ENCODE data around the gene PSMD1. TPM values are rescaled to one million over a fixed set of nuclear protein-coding genes. Genes with fewer than 3 reads are reported as not detected.

Gene PSMD1
- polyA plus RNA-seq, 1 donor from 2014 or later = 83.8 TPM

GRCh38 chr2:231160701-231161100 lies 104.0 kb downstream of the PSMD1 start:
- Histone ChIP-seq H3K4me3 (ENCODE audit: low read length) (no peak overlapping the region), H2AFZ (ENCODE audit: low read depth, low read length) (no peak overlapping the region), H4K20me1 (ENCODE audit: insufficient read depth) (no peaks in the 10 kb centered on the region), H3K9ac (ENCODE audit: low read length) (no peak overlapping the region), H3F3A (ENCODE audit: insufficient read depth, low read length, poor library complexity, severe bottlenecking) (no peaks in the 10 kb centered on the region), H3K9me3 (ENCODE audit: low read length) (no peaks in the 10 kb centered on the region), H3K27ac (ENCODE audit: low read length) (no peak overlapping the region), H3K27me3 (ENCODE audit: insufficient read depth, low read depth, low read length) (no peaks in the 10 kb centered on the region), H3K36me3 (ENCODE audit: insufficient read depth, low read length) (no peaks in the 10 kb centered on the region), H3K79me2 (replicated peaks; ENCODE audit: insufficient read depth, low read length) (no peaks in the 10 kb centered on the region), H3K4me2 (ENCODE audit: low read length) (no peak overlapping the region), H3K9me2 (ENCODE audit: insufficient read depth, low read length) (no peaks in the 10 kb centered on the region)
- TF ChIP-seq POLR2AphosphoS5 (IDR thresholded peaks at IDR 0.05) = no peak
- TF ChIP-seq RAD21 (conservative IDR thresholded peaks at IDR 0.05) = no peak
- no peak for TF ChIP-seq CTCF (IDR thresholded peaks at IDR 0.05; ENCODE audit: poor library complexity, severe bottlenecking)
- no peak for TF ChIP-seq REST (IDR thresholded peaks at IDR 0.05; ENCODE audit: borderline replicate concordance)
- no peak for TF ChIP-seq SMC3 (conservative IDR thresholded peaks at IDR 0.05; ENCODE audit: poor library complexity)
- TF ChIP-seq TAF1 (IDR thresholded peaks at IDR 0.05; ENCODE audit: low read depth) = no peak
- no peak for TF ChIP-seq EP300 (conservative IDR thresholded peaks at IDR 0.05; ENCODE audit: poor library complexity, severe bottlenecking)
- no peak for TF ChIP-seq MXI1 (conservative IDR thresholded peaks at IDR 0.05; ENCODE audit: poor library complexity, severe bottlenecking)
- TF ChIP-seq EZH2 (IDR thresholded peaks at IDR 0.05; ENCODE audit: borderline replicate concordance, insufficient read depth, low read length, poor library complexity, severe bottlenecking) = no peak

- Histone ChIP-seq H3F3A (ENCODE audit: insufficient read depth, low read length, poor library complexity, severe bottlenecking) (no peaks in the 10 kb centered on the region), H2AFZ (ENCODE audit: low read depth, low read length) (no peak overlapping the region), H3K36me3 (ENCODE audit: insufficient read depth, low read length) (no peaks in the 10 kb centered on the region), H3K4me2 (ENCODE audit: low read length) (no peak overlapping the region), H3K9ac (ENCODE audit: low read length) (no peak overlapping the region), H3K27ac (ENCODE audit: low read length) (no peak overlapping the region), H3K9me2 (ENCODE audit: insufficient read depth, low read length) (no peaks in the 10 kb centered on the region), H3K4me3 (ENCODE audit: low read length) (no peak overlapping the region), H4K20me1 (ENCODE audit: insufficient read depth) (no peaks in the 10 kb centered on the region), H3K27me3 (ENCODE audit: insufficient read depth, low read depth, low read length) (no peaks in the 10 kb centered on the region), H3K79me2 (replicated peaks; ENCODE audit: insufficient read depth, low read length) (no peaks in the 10 kb centered on the region), H3K9me3 (ENCODE audit: low read length) (no peaks in the 10 kb centered on the region)
- TF ChIP-seq EZH2 (IDR thresholded peaks at IDR 0.05; ENCODE audit: borderline replicate concordance, insufficient read depth, low read length, poor library complexity, severe bottlenecking) (no peak), POLR2AphosphoS5 (IDR thresholded peaks at IDR 0.05) (no peak), REST (IDR thresholded peaks at IDR 0.05; ENCODE audit: borderline replicate concordance) (no peak), SMC3 (conservative IDR thresholded peaks at IDR 0.05; ENCODE audit: poor library complexity) (no peak), RAD21 (conservative IDR thresholded peaks at IDR 0.05) (no peak), TAF1 (IDR thresholded peaks at IDR 0.05; ENCODE audit: low read depth) (no peak), MXI1 (conservative IDR thresholded peaks at IDR 0.05; ENCODE audit: poor library complexity, severe bottlenecking) (no peak), EP300 (conservative IDR thresholded peaks at IDR 0.05; ENCODE audit: poor library complexity, severe bottlenecking) (no peak), CTCF (IDR thresholded peaks at IDR 0.05; ENCODE audit: poor library complexity, severe bottlenecking) (no peak)
Measured at GRCh38 chr2:231161252-231161839, 104.7 kb downstream of the PSMD1 start.
